GM12801 (cell line): ENCODE data around the gene WDR45B.

Experiments
- CTCF ChIP-seq: IDR thresholded peaks from one replicate; pipeline ENCODE4 v1.5.1; 2011; ENCODE audit warnings: control low read depth; ENCODE audit not compliant: insufficient read length; ENCODE audit errors: extremely low read depth

Gene WDR45B

GRCh38 chr17:82616021-82616711 is 32.1 kb downstream of the WDR45B start:
- TF ChIP-seq CTCF, result no peak

GRCh38 chr17:82615084-82616020 is 32.9 kb downstream of the WDR45B start:
- TF ChIP-seq CTCF, result no peak

- no peak for TF ChIP-seq CTCF
Measured at GRCh38 chr17:82614095-82614631, 34.1 kb downstream of the WDR45B start.

- TF ChIP-seq CTCF, result no peak
Measured at GRCh38 chr17:82613283-82614094, 34.8 kb downstream of the WDR45B start.

GRCh38 chr17:82611140-82612058 is 36.8 kb downstream of the WDR45B start:
- no peak for TF ChIP-seq CTCF

- no peak for TF ChIP-seq CTCF
Measured at GRCh38 chr17:82609655-82610054, 38.6 kb downstream of the WDR45B start.
